CD14-positive monocyte (primary cell): ENCODE data around the gene TEX261. TPM values are rescaled to one million over a fixed set of nuclear protein-coding genes. Genes with fewer than 3 reads are reported as not detected.

Experiments used
- DNase-seq, 3 donors: peaks; one replicate each; pipeline ENCODE4 v3.0.0-alpha.2; 2011 to 2022
- H2AFZ ChIP-seq: 2 replicates; pipeline ENCODE4 v1.6.0; 2012; ENCODE audit warnings: mild to moderate bottlenecking, low read depth, low read length, inconsistent platforms; ENCODE audit not compliant: insufficient read depth, poor library complexity, severe bottlenecking
- H3K27ac ChIP-seq, 2 donors: 1 replicate in 1 of 2; 2 replicates in 1 of 2; pipeline ENCODE4 v1.5.1; 2012 to 2013; ENCODE audit warnings: low read length in 2 of 2, control low read depth in 1 of 2, inconsistent platforms in 1 of 2, low read depth in 1 of 2, mild to moderate bottlenecking in 1 of 2
- H3K27me3 ChIP-seq, 2 donors: one replicate each; pipeline versions ENCODE4 v1.6.0 to v1.6.1; 2011 to 2013; ENCODE audit warnings: low read length in 2 of 2; ENCODE audit not compliant: control insufficient read depth in 2 of 2, insufficient read depth in 2 of 2
- H3K36me3 ChIP-seq, 2 donors: replicated peaks in 1 of 2; 1 replicate in 1 of 2; 2 replicates in 1 of 2; pipeline versions ENCODE4 v1.5.1 to v1.6.1; 2012 to 2013; ENCODE audit warnings: low read length in 2 of 2, control low read depth in 1 of 2, inconsistent platforms in 1 of 2, mild to moderate bottlenecking in 1 of 2; ENCODE audit not compliant: insufficient read depth in 2 of 2, control insufficient read depth in 1 of 2
- H3K4me1 ChIP-seq, 2 donors: 1 replicate in 1 of 2; 2 replicates in 1 of 2; pipeline versions ENCODE4 v1.5.1 to v1.6.1; 2012 to 2013; ENCODE audit warnings: low read length in 2 of 2, control low read depth in 1 of 2, inconsistent platforms in 1 of 2, mild to moderate bottlenecking in 1 of 2, moderate library complexity in 1 of 2; ENCODE audit not compliant: insufficient read depth in 2 of 2, control insufficient read depth in 1 of 2
- H3K4me2 ChIP-seq: replicated peaks from 2 replicates; pipeline ENCODE3; 2012; ENCODE audit warnings: low read length, moderate library complexity, mild to moderate bottlenecking; ENCODE audit not compliant: poor library complexity, severe bottlenecking; ENCODE audit errors: extremely low read depth
- H3K4me3 ChIP-seq, 3 experiments: fragments of 200-600 bp in 1 of 3; sonication (generic) in 1 of 3; replicated peaks in 1 of 3; 1 replicate in 2 of 3; 2 replicates in 1 of 3; pipeline ENCODE4 v1.5.1; 2011 to 2013; ENCODE audit warnings: low read length in 3 of 3, mild to moderate bottlenecking in 3 of 3, control low read depth in 2 of 3, low read depth in 2 of 3, inconsistent platforms in 1 of 3, moderate library complexity in 1 of 3
- H3K79me2 ChIP-seq: 2 replicates; pipeline ENCODE4 v1.6.0; 2012; ENCODE audit warnings: mild to moderate bottlenecking, control low read depth, inconsistent platforms, low read length, moderate library complexity; ENCODE audit not compliant: insufficient read depth
- H3K9ac ChIP-seq: 2 replicates; pipeline ENCODE4 v1.6.0; 2017; ENCODE audit warnings: low read length, mild to moderate bottlenecking; ENCODE audit not compliant: insufficient read depth, poor library complexity, severe bottlenecking
- H3K9me3 ChIP-seq, 2 donors: replicated peaks in 1 of 2; 1 replicate in 1 of 2; 2 replicates in 1 of 2; pipeline versions ENCODE4 v1.5.1 to v1.6.1; 2012 to 2013; ENCODE audit warnings: low read length in 2 of 2, control low read depth in 1 of 2; ENCODE audit not compliant: control insufficient read depth in 1 of 2, insufficient read depth in 1 of 2
- H4K20me1 ChIP-seq: 2 replicates; pipeline ENCODE4 v1.6.0; 2012; ENCODE audit warnings: mild to moderate bottlenecking, low read length, control low read depth, moderate library complexity; ENCODE audit not compliant: insufficient read depth
- H3K27ac Mint-ChIP-seq, 7 donors: one replicate each; pipeline ENCODE4 v1.8.0; 2020; ENCODE audit warnings: mild to moderate bottlenecking in 7 of 7, mixed read lengths in 7 of 7, moderate library complexity in 6 of 7, inconsistent platforms in 2 of 7
- H3K27me3 Mint-ChIP-seq, 3 donors: one replicate each; pipeline ENCODE4 v1.8.0; 2021 to 2022; ENCODE audit warnings: low read depth in 3 of 3, mild to moderate bottlenecking in 3 of 3, mixed read lengths in 3 of 3, moderate library complexity in 3 of 3, inconsistent platforms in 1 of 3
- H3K36me3 Mint-ChIP-seq, 2 donors: one replicate each; pipeline ENCODE4 v1.8.0; 2020; ENCODE audit warnings: mixed read lengths in 2 of 2, inconsistent platforms in 1 of 2, mild to moderate bottlenecking in 1 of 2
- H3K4me1 Mint-ChIP-seq: one replicate; pipeline ENCODE4 v1.8.0; 2020; ENCODE audit warnings: mild to moderate bottlenecking, mixed read lengths
- H3K4me3 Mint-ChIP-seq, 2 donors: one replicate each; pipeline ENCODE4 v1.8.0; 2020; ENCODE audit warnings: mild to moderate bottlenecking in 2 of 2, mixed read lengths in 2 of 2, moderate library complexity in 1 of 2
- H3K9me3 Mint-ChIP-seq, 7 donors: one replicate each; pipeline ENCODE4 v1.8.0; 2020 to 2022; ENCODE audit warnings: mixed read lengths in 7 of 7, mild to moderate bottlenecking in 6 of 7, moderate library complexity in 6 of 7, inconsistent platforms in 2 of 7
- WGBS: methylation state at CpG from one replicate; pipeline ENCODE4 v1.1.5; 2013; ENCODE audit warnings: missing lambda C conversion rate; ENCODE audit not compliant: insufficient coverage; 5-methylcytosine and 5-hydroxymethylcytosine counted together
- intact Hi-C, 2 donors: fragments of 100-400 bp; cut with micrococcal nuclease; formaldehyde crosslinking; loops; one replicate each; pipeline versions ENCODE4 v1.15.0 to v1.15.1; 2023
- polyA plus RNA-seq, 3 donors: library from polyadenylated mRNA; depleted of rRNA in 1 of 3; unstranded in 2 of 3; stranded (reverse) in 1 of 3; fragments of 300-500 nt in 2 of 3; fragments of >200 nt in 1 of 3; fragmentation: Illumina TruSeq in 2 of 3; gene quantifications; 1 replicate in 2 of 3; 2 replicates in 1 of 3; pipeline ENCODE4 v1.2.3, GENCODE V29; 2012 to 2021
- TF ChIP-seq, protein P1 (sequence below): fragments of 200-600 bp; IDR thresholded peaks from one replicate; pipeline ENCODE4 v1.8.0; 2022; ENCODE audit warnings: antibody characterized with exemption, mild to moderate bottlenecking

TEX261 gene
- polyA plus RNA-seq, 3 donors = 20.1 to 32.2 (median 30.6) TPM

GRCh38 chr2:70941701-70942100 is 53.0 kb downstream of the TEX261 start:
- WGBS = 93% methylated on average over 4 of the region's 5 CpGs
- H3K4me1 ChIP-seq = no peaks in the 10 kb centered on the region
- Mint-ChIP-seq H3K4me3 (no peak overlapping the region), H3K9me3 (no peaks in the 10 kb centered on the region), H3K4me1 (peaks cover 2% of the 10 kb centered on the region), H3K27me3 (peaks cover 16 to 36% (median 23%) of the 10 kb centered on the region in 3 donors), H3K36me3 (no peaks in the 10 kb centered on the region), H3K27ac (no peak overlapping the region)
- H3K4me3 ChIP-seq = no peak overlapping the region
- intact Hi-C loops = no loop called here
- peaks cover 0 to 16% of the 10 kb centered on the region in 2 donors for H3K27me3 ChIP-seq
- no peak overlapping the region for H3K9ac ChIP-seq
- TF ChIP-seq, protein P1, sequence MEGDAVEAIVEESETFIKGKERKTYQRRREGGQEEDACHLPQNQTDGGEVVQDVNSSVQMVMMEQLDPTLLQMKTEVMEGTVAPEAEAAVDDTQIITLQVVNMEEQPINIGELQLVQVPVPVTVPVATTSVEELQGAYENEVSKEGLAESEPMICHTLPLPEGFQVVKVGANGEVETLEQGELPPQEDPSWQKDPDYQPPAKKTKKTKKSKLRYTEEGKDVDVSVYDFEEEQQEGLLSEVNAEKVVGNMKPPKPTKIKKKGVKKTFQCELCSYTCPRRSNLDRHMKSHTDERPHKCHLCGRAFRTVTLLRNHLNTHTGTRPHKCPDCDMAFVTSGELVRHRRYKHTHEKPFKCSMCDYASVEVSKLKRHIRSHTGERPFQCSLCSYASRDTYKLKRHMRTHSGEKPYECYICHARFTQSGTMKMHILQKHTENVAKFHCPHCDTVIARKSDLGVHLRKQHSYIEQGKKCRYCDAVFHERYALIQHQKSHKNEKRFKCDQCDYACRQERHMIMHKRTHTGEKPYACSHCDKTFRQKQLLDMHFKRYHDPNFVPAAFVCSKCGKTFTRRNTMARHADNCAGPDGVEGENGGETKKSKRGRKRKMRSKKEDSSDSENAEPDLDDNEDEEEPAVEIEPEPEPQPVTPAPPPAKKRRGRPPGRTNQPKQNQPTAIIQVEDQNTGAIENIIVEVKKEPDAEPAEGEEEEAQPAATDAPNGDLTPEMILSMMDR = no peak
- no peak overlapping the region for H3K27ac ChIP-seq
- H2AFZ ChIP-seq = no peak overlapping the region
- no peaks in the 10 kb centered on the region for H4K20me1 ChIP-seq
- H3K79me2 ChIP-seq = no peaks in the 10 kb centered on the region
- H3K4me2 ChIP-seq = no peak overlapping the region
- no peak for DNase-seq
- H3K9me3 ChIP-seq = no peaks in the 10 kb centered on the region
- no peaks in the 10 kb centered on the region for H3K36me3 ChIP-seq

- TF ChIP-seq, protein P1 = no peak
- Histone ChIP-seq H3K4me2 (no peak overlapping the region), H3K27me3 (peaks cover 0 to 15% of the 10 kb centered on the region in 2 donors), H4K20me1 (no peaks in the 10 kb centered on the region), H3K9me3 (no peaks in the 10 kb centered on the region), H3K27ac (no peak overlapping the region), H3K4me1 (no peaks in the 10 kb centered on the region), H3K79me2 (no peaks in the 10 kb centered on the region), H3K36me3 (no peaks in the 10 kb centered on the region), H3K9ac (no peak overlapping the region), H3K4me3 (no peak overlapping the region), H2AFZ (no peak overlapping the region)
- no peak overlapping the region for H3K4me3 Mint-ChIP-seq
- H3K27ac Mint-ChIP-seq = no peak overlapping the region
- no peaks in the 10 kb centered on the region for H3K36me3 Mint-ChIP-seq
- H3K4me1 Mint-ChIP-seq = no peaks in the 10 kb centered on the region
- H3K27me3 Mint-ChIP-seq = peaks cover 15 to 37% (median 20%) of the 10 kb centered on the region in 3 donors
- DNase-seq = no peak
- intact Hi-C loops = no loop called here
- H3K9me3 Mint-ChIP-seq = no peaks in the 10 kb centered on the region
- 82% methylated on average over 3 of the region's 6 CpGs for WGBS
Observed at GRCh38 chr2:70941186-70941585, 53.5 kb downstream of the TEX261 start.
